ENCODE measurements around the gene SYTL5. TPM values are rescaled to one million over a fixed set of nuclear protein-coding genes. Genes with fewer than 3 reads are reported as not detected.

SYTL5 gene
- total RNA-seq, 1 donor from 2014 or later = 8.4 TPM

DNA sequence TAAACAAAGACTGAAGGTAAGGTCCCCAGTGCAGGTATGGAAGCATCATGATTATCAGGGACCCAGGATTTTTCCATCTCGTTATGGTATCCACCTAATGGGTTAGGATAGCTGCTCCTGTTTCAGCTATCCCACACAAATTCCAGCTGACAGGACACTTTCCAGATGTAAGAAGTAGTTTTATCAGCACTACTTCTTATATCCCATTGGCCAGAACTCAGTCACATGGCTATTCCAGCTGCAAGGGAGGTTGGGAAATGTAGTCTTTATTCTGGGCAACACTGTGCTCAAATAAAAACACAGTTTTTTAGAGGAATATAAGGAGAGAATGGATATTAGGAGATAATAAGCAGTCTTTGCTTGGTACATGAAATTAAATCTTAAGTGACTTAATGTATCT lies 117.6 kb downstream of the SYTL5 start:
- no peak overlapping the region for H3K4me3 Mint-ChIP-seq (ENCODE audit: unreplicated experiment)
- H3K9me3 Mint-ChIP-seq (ENCODE audit: unreplicated experiment) = no peaks in the 10 kb centered on the region
- Histone ChIP-seq H3K4me3 (ENCODE audit: insufficient read depth, low read depth, low read length) (no peak overlapping the region), H4K20me1 (ENCODE audit: insufficient read depth, low read length) (no peaks in the 10 kb centered on the region), H3K4me1 (ENCODE audit: insufficient read depth, low read length) (no peaks in the 10 kb centered on the region), H3K9ac (ENCODE audit: low read length) (no peak overlapping the region), H3K4me2 (ENCODE audit: low read length) (no peak overlapping the region), H3K36me3 (ENCODE audit: insufficient read depth, low read length) (peaks cover 3% of the 10 kb centered on the region), H3K27ac (ENCODE audit: low read depth, low read length) (no peak overlapping the region), H3K79me2 (ENCODE audit: insufficient read depth, low read length) (no peaks in the 10 kb centered on the region), H2AFZ (ENCODE audit: low read depth, low read length) (no peak overlapping the region), H3K27me3 (ENCODE audit: insufficient read depth, low read length) (no peaks in the 10 kb centered on the region), H3K9me3 (ENCODE audit: insufficient read depth, low read depth, low read length) (no peaks in the 10 kb centered on the region)
- H3K27me3 Mint-ChIP-seq (ENCODE audit: low read depth, unreplicated experiment) = no peaks in the 10 kb centered on the region
- no peak for DNase-seq (ENCODE audit: low read depth)
- H3K27ac Mint-ChIP-seq (ENCODE audit: unreplicated experiment) = no peak overlapping the region
- no peaks in the 10 kb centered on the region for H3K4me1 Mint-ChIP-seq (ENCODE audit: low read depth, unreplicated experiment)
- no peaks in the 10 kb centered on the region for H3K36me3 Mint-ChIP-seq (ENCODE audit: low read depth, unreplicated experiment)
- no peak for TF ChIP-seq EZH2 (IDR thresholded peaks at IDR 0.05; ENCODE audit: insufficient read depth, low read length)
- TF ChIP-seq, protein P1, sequence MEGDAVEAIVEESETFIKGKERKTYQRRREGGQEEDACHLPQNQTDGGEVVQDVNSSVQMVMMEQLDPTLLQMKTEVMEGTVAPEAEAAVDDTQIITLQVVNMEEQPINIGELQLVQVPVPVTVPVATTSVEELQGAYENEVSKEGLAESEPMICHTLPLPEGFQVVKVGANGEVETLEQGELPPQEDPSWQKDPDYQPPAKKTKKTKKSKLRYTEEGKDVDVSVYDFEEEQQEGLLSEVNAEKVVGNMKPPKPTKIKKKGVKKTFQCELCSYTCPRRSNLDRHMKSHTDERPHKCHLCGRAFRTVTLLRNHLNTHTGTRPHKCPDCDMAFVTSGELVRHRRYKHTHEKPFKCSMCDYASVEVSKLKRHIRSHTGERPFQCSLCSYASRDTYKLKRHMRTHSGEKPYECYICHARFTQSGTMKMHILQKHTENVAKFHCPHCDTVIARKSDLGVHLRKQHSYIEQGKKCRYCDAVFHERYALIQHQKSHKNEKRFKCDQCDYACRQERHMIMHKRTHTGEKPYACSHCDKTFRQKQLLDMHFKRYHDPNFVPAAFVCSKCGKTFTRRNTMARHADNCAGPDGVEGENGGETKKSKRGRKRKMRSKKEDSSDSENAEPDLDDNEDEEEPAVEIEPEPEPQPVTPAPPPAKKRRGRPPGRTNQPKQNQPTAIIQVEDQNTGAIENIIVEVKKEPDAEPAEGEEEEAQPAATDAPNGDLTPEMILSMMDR (IDR thresholded peaks at IDR 0.05; ENCODE audit: insufficient read depth, low read depth, low read length) = no peak
- FAIRE-seq = no peak

DNA sequence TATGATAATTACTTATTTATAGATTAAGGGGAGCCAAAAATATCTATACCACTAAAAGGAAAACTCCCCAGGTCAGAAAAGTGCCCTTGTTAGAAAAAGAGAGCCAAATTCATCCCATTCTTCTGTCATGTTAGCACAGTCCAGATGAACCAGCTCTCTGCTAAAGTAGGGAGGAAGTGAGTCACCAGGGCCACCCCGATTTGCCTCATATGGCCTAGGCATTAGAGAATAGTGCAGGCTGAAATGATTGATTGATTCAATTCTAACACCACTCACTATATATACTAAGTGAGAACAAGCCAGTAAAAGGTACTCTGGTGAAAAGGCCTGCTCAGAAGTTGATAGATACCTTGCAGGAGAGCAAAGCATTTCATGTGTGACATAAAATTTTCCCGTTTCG lies 119.8 kb downstream of the SYTL5 start:
- H3K4me2 ChIP-seq (ENCODE audit: low read length) = no peak overlapping the region
- no peaks in the 10 kb centered on the region for H3K9me3 Mint-ChIP-seq (ENCODE audit: unreplicated experiment)
- no peak overlapping the region for H3K4me3 Mint-ChIP-seq (ENCODE audit: unreplicated experiment)
- no peak overlapping the region for H3K27ac ChIP-seq (ENCODE audit: low read depth, low read length)
- H3K9me3 ChIP-seq (ENCODE audit: insufficient read depth, low read depth, low read length) = no peaks in the 10 kb centered on the region
- H4K20me1 ChIP-seq (ENCODE audit: insufficient read depth, low read length) = no peaks in the 10 kb centered on the region
- FAIRE-seq (no peak), DNase-seq (ENCODE audit: low read depth) (no peak)
- no peaks in the 10 kb centered on the region for H3K4me1 ChIP-seq (ENCODE audit: insufficient read depth, low read length)
- no peaks in the 10 kb centered on the region for H3K27me3 Mint-ChIP-seq (ENCODE audit: low read depth, unreplicated experiment)
- no peak overlapping the region for H3K27ac Mint-ChIP-seq (ENCODE audit: unreplicated experiment)
- H3K9ac ChIP-seq (ENCODE audit: low read length) = no peak overlapping the region
- no peaks in the 10 kb centered on the region for H3K4me1 Mint-ChIP-seq (ENCODE audit: low read depth, unreplicated experiment)
- H3K36me3 ChIP-seq (ENCODE audit: insufficient read depth, low read length) = peaks cover 3% of the 10 kb centered on the region
- no peak overlapping the region for H3K4me3 ChIP-seq (ENCODE audit: insufficient read depth, low read depth, low read length)
- H3K27me3 ChIP-seq (ENCODE audit: insufficient read depth, low read length) = no peaks in the 10 kb centered on the region
- TF ChIP-seq, protein P1 (IDR thresholded peaks at IDR 0.05; ENCODE audit: insufficient read depth, low read depth, low read length) = no peak
- TF ChIP-seq EZH2 (IDR thresholded peaks at IDR 0.05; ENCODE audit: insufficient read depth, low read length) = no peak
- no peaks in the 10 kb centered on the region for H3K79me2 ChIP-seq (ENCODE audit: insufficient read depth, low read length)
- H3K36me3 Mint-ChIP-seq (ENCODE audit: low read depth, unreplicated experiment) = no peaks in the 10 kb centered on the region
- no peak overlapping the region for H2AFZ ChIP-seq (ENCODE audit: low read depth, low read length)

- H3K79me2 ChIP-seq (ENCODE audit: insufficient read depth, low read length) = no peaks in the 10 kb centered on the region
- Mint-ChIP-seq H3K4me1 (ENCODE audit: low read depth, unreplicated experiment) (no peaks in the 10 kb centered on the region), H3K9me3 (ENCODE audit: unreplicated experiment) (no peaks in the 10 kb centered on the region), H3K27me3 (ENCODE audit: low read depth, unreplicated experiment) (no peaks in the 10 kb centered on the region), H3K4me3 (ENCODE audit: unreplicated experiment) (no peak overlapping the region), H3K36me3 (ENCODE audit: low read depth, unreplicated experiment) (no peaks in the 10 kb centered on the region), H3K27ac (ENCODE audit: unreplicated experiment) (no peak overlapping the region)
- H4K20me1 ChIP-seq (ENCODE audit: insufficient read depth, low read length) = no peaks in the 10 kb centered on the region
- H3K27me3 ChIP-seq (ENCODE audit: insufficient read depth, low read length) = no peaks in the 10 kb centered on the region
- H3K36me3 ChIP-seq (ENCODE audit: insufficient read depth, low read length) = no peaks in the 10 kb centered on the region
- no peaks in the 10 kb centered on the region for H3K4me1 ChIP-seq (ENCODE audit: insufficient read depth, low read length)
- no peak overlapping the region for H2AFZ ChIP-seq (ENCODE audit: low read depth, low read length)
- DNase-seq (ENCODE audit: low read depth) = no peak
- no peak for TF ChIP-seq EZH2 (IDR thresholded peaks at IDR 0.05; ENCODE audit: insufficient read depth, low read length)
- TF ChIP-seq, protein P1 (IDR thresholded peaks at IDR 0.05; ENCODE audit: insufficient read depth, low read depth, low read length) = no peak
- peak; percentile 79 for FAIRE-seq
- no peak overlapping the region for H3K9ac ChIP-seq (ENCODE audit: low read length)
- H3K4me3 ChIP-seq (ENCODE audit: insufficient read depth, low read depth, low read length) = no peak overlapping the region
- H3K9me3 ChIP-seq (ENCODE audit: insufficient read depth, low read depth, low read length) = no peaks in the 10 kb centered on the region
- no peak overlapping the region for H3K4me2 ChIP-seq (ENCODE audit: low read length)
- no peak overlapping the region for H3K27ac ChIP-seq (ENCODE audit: low read depth, low read length)
Observed at GRCh38 chrX:38127961-38128360, 121.6 kb downstream of the SYTL5 start.
